H1 (cell line): ENCODE results near the gene NEFH. TPM values are rescaled to one million over a fixed set of nuclear protein-coding genes. Genes with fewer than 3 reads are reported as not detected.

ENCODE experiments used
- SP1 ChIP-seq: IDR thresholded peaks from 2 replicates; pipeline ENCODE4 v1.6.1; 2011; ENCODE audit warnings: low read depth, low read length
- TAF1 ChIP-seq: IDR thresholded peaks from 2 replicates; pipeline ENCODE4 v1.6.1; 2011; ENCODE audit warnings: mild to moderate bottlenecking, low read depth, low read length
- TAF7 ChIP-seq: optimal IDR thresholded peaks from 2 replicates; pipeline ENCODE3; 2011; ENCODE audit warnings: low read depth, mild to moderate bottlenecking, inconsistent platforms, low read length, moderate library complexity, borderline replicate concordance
- TBP ChIP-seq: IDR thresholded peaks from 2 replicates; pipeline ENCODE4 v1.6.1; 2011; ENCODE audit warnings: low read depth, low read length, improper control_type of control experiment
- YY1 ChIP-seq: IDR thresholded peaks from 2 replicates; pipeline ENCODE4 v1.6.1; 2011; ENCODE audit warnings: low read depth, mild to moderate bottlenecking, low read length
- polyA plus RNA-seq, 7 experiments: library from polyadenylated mRNA; depleted of rRNA in 3 of 7; stranded (reverse) in 5 of 7; unstranded in 2 of 7; fragments of >200 nt in 5 of 7; fragments of 200-250 nt in 2 of 7; gene quantifications; 1 replicate in 5 of 7; 2 replicates in 1 of 7; 4 replicates in 1 of 7; pipeline versions ENCODE4 v1.2.1 to v1.2.3, GENCODE V29; 2011 to 2013; ENCODE audit warnings: missing spikeins in 2 of 7, mixed read lengths in 2 of 7
- total RNA-seq: library from RNA; stranded (reverse); fragmentation: NEBNext Ultra II Directional; extraction: Animal tissue kit (Norgen Biotek cat#: 25700); gene quantifications from 2 replicates; pipeline ENCODE4 v1.2.1, GENCODE V29; 2021

The NEFH gene
- total and polyA plus RNA-seq, 2 of the 8 experiments (the other 6 are each of a cell fraction or from before 2014, with no cell fraction given), result 0.57 to 2.3 TPM

- no peak for TF ChIP-seq YY1
- no peak for TF ChIP-seq SP1
- TF ChIP-seq TAF7, result no peak
- TF ChIP-seq TBP, result peak; percentile 49; the same call in 1 of the 2 replicates
- TF ChIP-seq TAF1, result 0 out of 2 replicates have a peak, but pooled peaks have one; percentile 18
These were observed at the start of gene NEFH (continued) for GRCh38 chr22:29479417-29480261.
